ENCODE measurements around the gene ZSWIM6. TPM values are rescaled to one million over a fixed set of nuclear protein-coding genes. Genes with fewer than 3 reads are reported as not detected.

Gene ZSWIM6
- total RNA-seq, 8 experiments from 2014 or later = 8.2 to 54.3 (median 20.2) TPM

DNA sequence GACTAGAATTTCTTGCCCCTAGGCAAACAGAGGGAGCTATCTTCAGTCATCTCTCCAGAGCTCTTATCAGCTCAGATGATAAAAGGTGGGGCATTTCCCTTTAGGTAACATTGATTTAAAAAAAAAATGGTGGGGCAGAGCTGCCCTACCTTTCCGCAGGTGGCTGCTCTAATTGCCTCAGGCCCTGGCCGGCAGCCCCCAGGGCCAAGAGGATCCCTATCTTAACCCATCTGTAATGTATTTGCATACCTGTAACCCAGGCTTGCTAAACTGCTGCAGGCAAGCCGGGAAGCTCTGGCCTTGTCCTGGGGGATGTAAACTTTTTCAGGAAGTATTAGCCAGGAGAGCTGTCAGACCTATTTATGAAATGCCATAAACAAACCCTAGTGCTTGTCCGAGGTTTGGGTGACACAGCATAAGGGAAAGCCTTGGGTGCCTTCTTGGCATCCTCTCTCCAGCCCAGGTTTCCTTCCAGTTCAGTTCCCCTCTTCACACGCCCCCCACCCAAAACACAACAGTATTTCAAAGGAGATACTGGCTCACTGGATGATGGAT, 20.9 kb upstream of the ZSWIM6 start:
- no peak for ATAC-seq (replicated peaks in 6 of 8)
- H3K4me3 ChIP-seq = no peak overlapping the region
- no peak overlapping the region for H3K27ac ChIP-seq
- in situ Hi-C loops (cut with MboI; ENCODE audit: low pct_unique_long_range_greater_than_20kb in 2 of 9, low sequenced_read_pairs in 9 of 9, unreplicated experiment in 9 of 9) = loop anchor here in 2 of 9 experiments (25.0 kb wide), 2 partner anchors 149 to 349 kb away; partner anchors contain the start of gene SMIM15 (in 1 of the 2)
- peaks cover 0 to 5% of the 10 kb centered on the region in 2 donors for H3K4me1 ChIP-seq (replicated peaks in 1 of 2)
- WGBS, 10 experiments = 50 to 100% (median 69%) methylated on average over 1 to 5 of the region's 5 CpGs; no CpG with 5 or more reads in 3 of the 10 experiments

- in situ Hi-C loops (cut with MboI; ENCODE audit: low pct_unique_long_range_greater_than_20kb in 2 of 9, low sequenced_read_pairs in 9 of 9, unreplicated experiment in 9 of 9) = loop anchor here in 2 of 9 experiments (25.0 kb wide), 2 partner anchors 150 to 350 kb away; partner anchors contain the start of gene SMIM15 (in 1 of the 2)
- peak in 4 of 8 experiments; percentile 15 to 73 (median 39) for ATAC-seq (replicated peaks in 6 of 8)
- WGBS, 10 experiments = 20 to 87% (median 54%) methylated on average over 3 to 7 of the region's 8 CpGs; no CpG with 5 or more reads in 1 of the 10 experiments
- Histone ChIP-seq H3K4me1 (replicated peaks in 1 of 2) (peaks cover 0 to 5% of the 10 kb centered on the region in 2 donors), H3K4me3 (no peak overlapping the region), H3K27ac (no peak overlapping the region)
These were observed 19.9 kb upstream of the ZSWIM6 start for GRCh38 chr5:61311836-61312808.

- Histone ChIP-seq H3K4me3 (no peak overlapping the region), H3K4me1 (replicated peaks in 1 of 2) (peaks cover 0 to under 1% of the 10 kb centered on the region in 2 donors), H3K27ac (no peak overlapping the region)
- in situ Hi-C loops (cut with MboI; ENCODE audit: low pct_unique_long_range_greater_than_20kb in 2 of 9, low sequenced_read_pairs in 9 of 9, unreplicated experiment in 9 of 9) = loop anchor here in 2 of 9 experiments (25.0 kb wide), 2 partner anchors 152 to 352 kb away; partner anchors contain the start of gene SMIM15 (in 1 of the 2)
- WGBS, 10 experiments = 20 to 100% (median 88%) methylated on average over 1 of the region's 1 CpG; no CpG with 5 or more reads in 5 of the 10 experiments
- ATAC-seq (replicated peaks in 6 of 8) = peak; percentile 40 to 86 (median 69)
These were observed 17.9 kb upstream of the ZSWIM6 start for GRCh38 chr5:61313960-61314681.

DNA sequence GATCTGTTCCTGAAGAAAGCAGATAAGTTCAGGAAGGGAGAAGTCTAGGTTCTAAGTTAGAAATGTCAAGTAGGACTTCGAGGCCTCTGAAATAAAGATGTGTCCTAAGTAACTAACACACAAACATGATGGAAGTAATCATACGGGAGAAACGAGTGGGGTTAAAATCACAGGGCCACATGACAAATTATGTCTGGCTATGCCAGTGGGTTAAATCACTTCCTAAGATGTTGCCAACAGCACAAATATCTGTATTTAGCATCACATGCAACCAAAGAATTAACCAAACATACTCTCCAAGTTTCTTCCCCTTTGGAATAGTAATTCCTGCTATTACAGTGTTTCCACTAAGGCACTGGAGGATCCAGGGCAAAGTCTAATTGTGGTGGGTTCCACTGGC, 13.7 kb upstream of the ZSWIM6 start:
- in situ Hi-C loops (cut with MboI; ENCODE audit: low pct_unique_long_range_greater_than_20kb in 2 of 9, low sequenced_read_pairs in 9 of 9, unreplicated experiment in 9 of 9) = loop anchor here in 2 of 9 experiments (25.0 kb wide), 2 partner anchors 156 to 356 kb away; partner anchors contain the start of gene SMIM15 (in 1 of the 2)
- 33 to 100% (median 85%) methylated on average over 1 to 3 of the region's 3 CpGs for WGBS, 10 experiments

GRCh38 chr5:61319388-61320146, 12.5 kb upstream of the ZSWIM6 start:
- H3K4me1 ChIP-seq (replicated peaks in 1 of 2) = peaks cover 0 to 10% of the 10 kb centered on the region in 2 donors
- H3K27ac ChIP-seq = no peak overlapping the region
- in situ Hi-C loops (cut with MboI; ENCODE audit: low pct_unique_long_range_greater_than_20kb in 2 of 9, low sequenced_read_pairs in 9 of 9, unreplicated experiment in 9 of 9) = loop anchor here in 4 of 9 experiments (10.0 to 25.0 kb wide), 3 partner anchors 155 to 357 kb away; partner anchors contain the start of gene SMIM15 (in 3 of the 4)
- no peak overlapping the region for H3K4me3 ChIP-seq
- 10 to 100% (median 73%) methylated on average over 1 to 7 of the region's 9 CpGs; no CpG with 5 or more reads in 1 of the 10 experiments for WGBS, 10 experiments
- peak in 6 of 8 experiments; percentile 53 to 96 (median 85) for ATAC-seq (replicated peaks in 6 of 8)

More for the DNA sequence above, 13.7 kb upstream of the ZSWIM6 start:
- Histone ChIP-seq H3K27ac (no peak overlapping the region), H3K4me3 (no peak overlapping the region), H3K4me1 (replicated peaks in 1 of 2) (peaks cover 0 to 10% of the 10 kb centered on the region in 2 donors)
- ATAC-seq (replicated peaks in 6 of 8) = no peak

GRCh38 chr5:61320860-61321259, 11.2 kb upstream of the ZSWIM6 start:
- Histone ChIP-seq H3K4me3 (no peak overlapping the region), H3K27ac (no peak overlapping the region), H3K4me1 (replicated peaks in 1 of 2) (peaks cover 0 to 10% of the 10 kb centered on the region in 2 donors)
- 40 to 100% (median 80%) methylated on average over 1 to 3 of the region's 3 CpGs; no CpG with 5 or more reads in 1 of the 10 experiments for WGBS, 10 experiments
- in situ Hi-C loops (cut with MboI; ENCODE audit: low pct_unique_long_range_greater_than_20kb in 2 of 9, low sequenced_read_pairs in 9 of 9, unreplicated experiment in 9 of 9) = loop anchor here in 4 of 9 experiments (10.0 to 25.0 kb wide), 3 partner anchors 156 to 359 kb away; partner anchors contain the start of gene SMIM15 (in 3 of the 4)
- ATAC-seq (replicated peaks in 6 of 8) = no peak

DNA sequence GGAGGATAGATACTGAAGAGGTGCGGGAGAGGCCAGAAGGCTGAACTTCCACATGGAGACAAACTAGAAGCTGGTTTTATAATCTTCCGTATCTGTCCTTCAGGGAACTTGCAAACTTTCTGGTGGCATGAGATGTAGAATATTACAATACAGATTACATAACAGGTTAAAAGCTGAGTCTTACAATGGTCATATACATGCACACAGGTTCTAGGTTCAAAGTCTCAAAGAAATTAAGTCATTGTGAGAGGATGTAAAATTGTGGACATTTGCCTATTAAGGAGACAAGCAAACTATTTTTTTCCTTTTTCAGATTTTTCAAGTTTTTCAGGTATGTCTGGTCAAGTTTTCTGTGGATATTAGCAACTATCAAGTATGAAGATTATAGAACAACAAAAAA, 10.4 kb upstream of the ZSWIM6 start:
- no peak for ATAC-seq (replicated peaks in 6 of 8)
- in situ Hi-C loops (cut with MboI; ENCODE audit: low pct_unique_long_range_greater_than_20kb in 2 of 9, low sequenced_read_pairs in 9 of 9, unreplicated experiment in 9 of 9) = loop anchor here in 4 of 9 experiments (10.0 to 25.0 kb wide), 3 partner anchors 157 to 359 kb away; partner anchors contain the start of gene SMIM15 (in 3 of the 4)

DNA sequence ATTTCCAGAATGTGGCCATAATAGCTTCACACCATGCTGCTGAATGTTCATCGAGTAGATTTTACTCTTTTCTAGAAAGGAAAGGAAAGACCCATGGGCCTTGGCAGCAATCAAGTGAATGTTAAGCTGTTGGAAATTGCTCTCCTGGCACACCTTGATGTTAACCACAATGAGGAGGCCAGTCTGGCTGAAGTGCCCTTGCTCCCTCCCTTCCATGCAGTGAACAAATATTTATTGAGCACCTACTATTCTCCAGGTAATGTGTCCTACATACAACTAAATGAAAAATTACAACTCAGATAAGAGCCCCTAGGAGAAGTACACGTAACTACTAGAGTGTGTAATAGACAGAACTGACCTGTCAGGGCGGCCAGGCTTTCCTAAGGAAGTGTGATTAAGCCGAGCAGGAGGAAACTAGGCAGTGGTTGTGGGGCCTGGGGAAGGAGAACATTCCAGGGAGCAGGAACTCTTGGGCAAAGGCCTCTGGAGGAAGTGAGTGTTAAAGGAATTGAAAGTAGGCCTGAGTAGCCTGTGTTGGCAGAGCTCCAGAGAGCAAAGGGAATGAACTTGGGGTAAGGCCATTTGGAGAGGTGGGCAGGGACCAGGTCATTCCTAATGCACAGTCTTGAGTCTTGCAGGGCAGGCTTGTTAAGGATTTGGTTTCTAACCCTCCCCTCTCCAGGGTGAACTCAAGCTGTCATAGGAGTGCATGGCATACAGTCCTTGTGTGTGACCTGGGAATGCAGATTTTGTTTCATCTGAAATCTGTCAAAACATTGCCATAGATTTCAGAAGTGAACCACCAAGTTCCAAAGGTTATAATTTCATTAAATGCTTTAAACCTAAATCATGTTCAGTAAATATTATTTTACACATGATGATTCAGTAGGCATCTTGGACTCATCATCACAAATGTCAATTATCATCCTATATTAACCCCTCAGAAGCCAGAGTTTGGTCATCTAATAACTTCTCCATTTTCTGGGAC, 9.0 kb upstream of the ZSWIM6 start:
- Histone ChIP-seq H3K27ac (no peak overlapping the region), H3K4me1 (replicated peaks in 1 of 2) (peaks cover 0 to 10% of the 10 kb centered on the region in 2 donors), H3K4me3 (no peak overlapping the region)
- no peak for ATAC-seq (replicated peaks in 6 of 8)
- 71 to 100% (median 93%) methylated on average over 1 to 4 of the region's 4 CpGs for WGBS, 10 experiments
- in situ Hi-C loops (cut with MboI; ENCODE audit: low pct_unique_long_range_greater_than_20kb in 2 of 9, low sequenced_read_pairs in 9 of 9, unreplicated experiment in 9 of 9) = loop anchor here in 4 of 9 experiments (10.0 to 25.0 kb wide), 3 partner anchors 158 to 361 kb away; partner anchors contain the start of gene SMIM15 (in 3 of the 4)

More for the DNA sequence above, 10.4 kb upstream of the ZSWIM6 start:
- Histone ChIP-seq H3K4me3 (no peak overlapping the region), H3K4me1 (replicated peaks in 1 of 2) (peaks cover 0 to 10% of the 10 kb centered on the region in 2 donors), H3K27ac (no peak overlapping the region)
- 100% methylated on average over 2 of the region's 2 CpGs; no CpG with 5 or more reads in 6 of the 10 experiments for WGBS, 10 experiments

- H3K27ac ChIP-seq = no peak overlapping the region
- in situ Hi-C loops (cut with MboI; ENCODE audit: low pct_unique_long_range_greater_than_20kb in 2 of 9, low sequenced_read_pairs in 9 of 9, unreplicated experiment in 9 of 9) = loop anchor here in 2 of 9 experiments (10.0 to 25.0 kb wide), 2 partner anchors 163 to 309 kb away; partner anchors contain the start of gene SMIM15 (in 2 of the 2)
- peak in 1 of 8 experiments; percentile 1 for ATAC-seq (replicated peaks in 6 of 8)
These were observed 4.0 kb upstream of the ZSWIM6 start for GRCh38 chr5:61327760-61328753.

More at GRCh38 chr5:61327760-61328753, 4.0 kb upstream of the ZSWIM6 start:
- H3K4me3 ChIP-seq = no peak overlapping the region
- H3K4me1 ChIP-seq (replicated peaks in 1 of 2) = peaks cover 10 to 14% of the 10 kb centered on the region in 2 donors
- WGBS, 10 experiments = 19 to 83% (median 65%) methylated on average over 1 to 6 of the region's 6 CpGs; no CpG with 5 or more reads in 1 of the 10 experiments

Data from motor neuron (in vitro differentiated cells).